HG03175 (cell line): ENCODE data around the gene LARGE1.
"Not testable (repeated sequence)": the region's sequence is repeated elsewhere in the genome, so short reads cannot be mapped to it uniquely, and the experiment has no call there.

Experiments used
- ATAC-seq: cut with Tn5 transposase; IDR thresholded peaks from one replicate; pipeline ENCODE4 v1.9.1; 2021; ENCODE audit warnings: mild to moderate bottlenecking, moderate library complexity; ENCODE audit not compliant: unreplicated experiment

The LARGE1 gene

GRCh38 chr22:33397381-33397907 is 522.8 kb downstream of the LARGE1 start:
- ATAC-seq: no peak

GRCh38 chr22:33393432-33393831 is 526.8 kb downstream of the LARGE1 start:
- no peak for ATAC-seq

DNA sequence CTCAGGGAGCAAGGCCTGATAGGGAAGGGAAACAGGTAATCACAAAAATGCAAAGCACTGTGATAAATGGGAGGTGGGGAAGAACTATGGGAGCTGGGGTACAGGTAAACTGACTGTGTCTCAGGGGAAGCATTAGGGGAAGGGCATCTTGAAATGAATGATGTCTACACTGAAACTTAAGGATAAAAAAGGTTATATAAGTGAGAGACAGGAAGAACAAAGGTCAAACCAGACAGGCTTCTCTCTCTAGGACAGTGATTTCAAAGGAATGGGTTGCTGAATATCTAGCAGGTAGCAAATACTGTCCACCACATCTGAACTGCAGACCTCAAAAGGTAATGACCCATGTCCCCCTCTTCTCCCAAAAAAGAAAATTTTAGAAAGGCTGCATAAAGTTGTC is 529.0 kb downstream of the LARGE1 start:
- no peak for ATAC-seq

GRCh38 chr22:33389936-33390335 is 530.3 kb downstream of the LARGE1 start:
- ATAC-seq: no peak

GRCh38 chr22:33386270-33386669 is 534.0 kb downstream of the LARGE1 start:
- no peak for ATAC-seq

DNA sequence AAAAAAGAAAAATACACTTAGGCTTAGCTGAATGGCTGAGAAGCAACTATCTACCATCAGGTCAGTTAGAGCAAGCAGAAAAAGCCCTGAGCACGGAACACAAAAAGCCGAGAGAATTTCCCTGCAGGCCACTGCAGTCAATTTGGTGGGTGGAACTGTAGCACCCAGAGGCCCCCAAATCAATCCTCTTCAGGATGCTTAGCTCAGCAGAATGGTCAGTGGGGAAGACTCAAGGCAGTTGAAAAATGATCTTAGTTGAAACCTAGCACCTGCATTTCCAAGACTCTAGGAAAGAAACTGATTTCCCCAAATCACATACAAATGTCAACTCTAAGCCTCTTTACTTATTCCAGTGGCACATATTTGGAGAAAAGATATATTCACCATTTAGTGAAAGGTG is 534.7 kb downstream of the LARGE1 start:
- no peak for ATAC-seq

DNA sequence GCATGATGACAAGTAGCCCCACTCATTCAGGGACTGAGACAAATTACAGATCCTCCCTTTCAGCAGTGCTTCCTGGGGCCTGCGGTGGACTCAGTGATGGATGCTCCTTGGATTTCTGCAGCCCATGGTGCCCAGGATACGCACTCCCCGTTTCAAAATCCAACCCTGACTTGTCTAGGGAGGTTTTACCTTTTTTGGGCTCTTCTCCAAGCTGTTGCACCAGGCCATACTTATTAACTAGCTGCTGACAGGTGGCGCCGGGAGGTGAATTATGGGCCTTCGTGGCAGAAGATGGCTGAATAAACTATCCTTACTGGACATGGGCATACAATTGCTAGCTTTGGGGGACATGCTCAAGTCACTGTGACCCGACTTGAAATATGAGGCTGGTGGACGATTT is 537.8 kb downstream of the LARGE1 start:
- no peak for ATAC-seq

DNA sequence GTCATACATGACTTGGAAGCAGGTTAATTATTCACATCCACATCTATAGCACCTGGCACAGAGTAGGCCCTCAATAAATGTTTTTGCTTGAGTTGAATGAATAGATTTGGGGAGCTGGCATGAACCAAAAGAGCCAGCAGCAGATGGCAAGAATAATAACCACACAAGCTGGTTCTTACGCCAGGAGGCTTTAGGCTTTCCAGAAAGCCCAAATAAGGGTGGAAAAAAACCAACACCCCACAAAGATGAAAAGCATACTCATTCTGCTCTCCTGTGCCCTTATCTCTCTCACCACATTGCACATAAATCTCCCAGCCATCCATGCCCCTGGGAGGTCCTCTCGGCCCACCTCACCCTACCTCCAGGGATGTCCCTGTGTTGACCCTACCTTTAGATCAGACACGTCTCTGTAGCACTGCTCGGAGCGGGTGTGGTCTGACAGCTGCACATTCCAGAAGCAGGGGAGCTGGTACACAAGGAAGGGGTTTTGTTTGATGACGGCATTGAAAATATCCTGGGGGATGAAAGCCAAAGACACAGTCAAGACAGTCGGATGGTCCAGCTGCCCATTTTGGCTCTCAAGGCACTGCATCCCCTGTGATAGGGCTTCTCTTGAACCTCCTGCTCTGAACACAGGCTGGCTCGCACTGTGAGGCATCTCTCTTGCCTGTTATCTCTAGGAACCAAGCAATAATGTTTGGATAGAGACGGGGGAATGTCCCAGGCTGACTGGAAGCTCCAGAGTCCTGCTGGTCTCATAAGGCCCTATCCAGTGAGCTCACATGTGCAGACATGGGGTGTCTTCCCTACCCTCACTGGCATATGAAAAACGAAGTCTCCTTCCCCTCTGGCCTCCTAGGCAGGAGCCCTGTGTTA is 538.5 kb downstream of the LARGE1 start:
- no peak for ATAC-seq

- no peak for ATAC-seq
Observed at GRCh38 chr22:33380789-33381530, 539.3 kb downstream of the LARGE1 start.

DNA sequence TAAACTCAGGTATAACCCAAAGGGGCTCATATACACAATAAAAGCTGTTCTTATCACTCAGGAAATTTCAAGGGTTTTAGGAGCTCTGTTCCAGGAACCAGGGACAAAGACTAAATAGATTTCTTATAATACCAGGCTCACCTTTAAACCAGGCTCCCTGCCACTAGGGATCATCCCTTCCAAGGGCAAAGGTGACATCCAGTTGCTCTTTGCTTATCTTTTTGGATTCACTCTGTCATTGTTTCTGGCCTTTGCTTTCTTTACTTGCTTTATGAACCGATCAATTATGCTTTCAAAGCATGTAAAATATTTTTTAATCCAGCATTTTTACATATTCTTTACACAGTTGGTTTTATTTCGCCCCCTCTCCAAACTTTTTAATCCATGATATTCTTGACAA is 540.4 kb downstream of the LARGE1 start:
- no peak for ATAC-seq

DNA sequence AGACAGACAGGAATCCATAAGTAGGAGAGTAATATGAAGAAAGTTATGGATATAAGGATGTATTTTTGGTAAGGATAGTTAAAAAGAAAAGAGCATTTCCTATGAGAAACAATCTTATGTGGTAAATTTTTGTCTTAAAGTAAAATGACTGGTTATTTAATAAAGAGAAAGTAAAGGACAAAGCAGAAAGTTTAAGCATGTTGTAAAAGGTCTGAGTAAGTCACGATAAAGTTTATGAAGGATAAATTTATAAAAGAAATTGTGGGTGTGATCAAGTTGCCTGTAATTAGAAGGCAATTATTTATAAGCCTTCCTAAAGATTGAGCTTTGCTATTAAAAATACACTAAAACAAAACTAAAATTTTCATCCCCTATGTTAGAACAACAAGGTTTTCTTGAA is 547.4 kb downstream of the LARGE1 start:
- no peak for ATAC-seq

DNA sequence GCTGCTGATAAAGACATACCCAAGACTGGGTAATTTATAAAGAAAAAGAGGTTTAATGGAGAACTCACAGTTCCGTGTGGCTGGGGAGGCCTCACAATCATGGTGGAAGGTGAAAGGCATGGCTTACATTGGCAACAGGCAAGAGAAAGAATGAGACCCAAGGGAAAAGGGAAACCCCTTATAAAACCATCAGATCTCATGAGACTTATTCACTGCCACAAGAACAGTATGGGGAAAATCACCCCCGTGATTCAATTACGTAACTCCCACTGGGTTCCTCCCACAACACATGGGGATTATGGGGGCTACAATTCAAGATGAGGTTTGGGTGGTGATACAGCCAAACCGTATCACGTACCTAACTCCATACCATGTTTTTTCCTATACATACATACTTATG is 557.0 kb downstream of the LARGE1 start:
- not testable (repeated sequence) for ATAC-seq

GRCh38 chr22:33362702-33363101 is 557.6 kb downstream of the LARGE1 start:
- no peak for ATAC-seq

GRCh38 chr22:33361581-33361980 is 558.7 kb downstream of the LARGE1 start:
- no peak for ATAC-seq

GRCh38 chr22:33357981-33358399 is 562.3 kb downstream of the LARGE1 start:
- no peak for ATAC-seq

DNA sequence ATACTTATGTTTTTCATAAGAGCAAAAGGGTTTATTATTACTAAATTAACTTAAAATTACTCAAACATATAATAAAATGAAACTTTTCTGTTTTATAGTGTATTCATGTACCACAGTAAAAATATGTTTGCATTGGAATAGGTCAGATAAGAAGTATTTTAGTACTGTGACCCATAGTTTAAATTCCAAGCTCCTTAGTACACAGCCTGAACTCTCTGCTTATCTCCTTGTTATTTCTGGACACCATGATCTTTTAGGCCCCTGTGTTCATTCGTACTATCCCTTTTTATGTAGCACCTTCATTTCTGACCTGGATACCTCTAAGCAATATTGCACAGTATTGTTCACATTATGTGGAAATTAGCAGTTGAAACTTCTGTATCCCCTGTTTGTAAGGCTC is 565.3 kb downstream of the LARGE1 start:
- no peak for ATAC-seq

DNA sequence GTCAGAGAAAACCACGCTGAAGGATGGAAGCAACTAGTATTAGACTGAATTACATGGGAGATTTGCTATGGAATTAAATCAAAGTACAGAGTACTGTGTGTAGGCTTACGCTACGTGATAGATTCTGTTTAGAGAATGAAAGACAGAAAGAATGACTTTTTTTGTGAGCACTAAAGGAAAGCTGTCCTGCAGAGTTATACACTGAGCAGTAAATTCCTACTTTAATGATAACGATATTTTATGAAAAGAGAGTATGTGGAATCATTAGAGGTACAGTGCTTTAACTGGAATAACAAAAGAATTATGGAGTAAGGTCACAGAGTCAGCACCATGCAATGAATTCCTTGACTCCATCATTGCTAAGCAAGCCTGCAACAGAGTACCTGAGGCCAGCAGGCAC is 566.8 kb downstream of the LARGE1 start:
- no peak for ATAC-seq

DNA sequence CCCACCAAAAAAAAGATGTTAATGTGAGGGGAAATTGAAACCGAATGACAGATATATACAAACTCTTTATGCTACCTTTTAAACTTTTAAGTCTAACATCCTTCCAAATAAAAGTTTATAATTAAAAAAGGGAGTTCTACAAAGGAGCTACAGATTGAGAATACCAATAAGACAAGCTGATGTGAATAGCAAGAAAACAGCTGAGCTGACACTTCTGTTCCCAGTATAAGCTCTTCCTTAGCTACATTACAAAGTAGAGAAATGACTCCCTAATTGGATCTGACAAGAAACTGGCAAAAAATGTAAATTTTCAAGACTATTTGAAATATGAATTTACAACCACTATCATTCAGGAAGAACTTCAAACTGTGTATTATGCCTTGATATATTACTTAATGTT is 567.5 kb downstream of the LARGE1 start:
- ATAC-seq: no peak

GRCh38 chr22:33350961-33351360 is 569.3 kb downstream of the LARGE1 start:
- no peak for ATAC-seq

- no peak for ATAC-seq
Observed at GRCh38 chr22:33350491-33350890, 569.8 kb downstream of the LARGE1 start.

- no peak for ATAC-seq
Observed at GRCh38 chr22:33347002-33347401, 573.3 kb downstream of the LARGE1 start.

GRCh38 chr22:33341611-33342010 is 578.7 kb downstream of the LARGE1 start:
- ATAC-seq: no peak
